ENCODE results near the gene NKD2.
"Not testable (repeated sequence)": the region's sequence is repeated elsewhere in the genome, so short reads cannot be mapped to it uniquely, and the experiment has no call there.

Gene NKD2

DNA sequence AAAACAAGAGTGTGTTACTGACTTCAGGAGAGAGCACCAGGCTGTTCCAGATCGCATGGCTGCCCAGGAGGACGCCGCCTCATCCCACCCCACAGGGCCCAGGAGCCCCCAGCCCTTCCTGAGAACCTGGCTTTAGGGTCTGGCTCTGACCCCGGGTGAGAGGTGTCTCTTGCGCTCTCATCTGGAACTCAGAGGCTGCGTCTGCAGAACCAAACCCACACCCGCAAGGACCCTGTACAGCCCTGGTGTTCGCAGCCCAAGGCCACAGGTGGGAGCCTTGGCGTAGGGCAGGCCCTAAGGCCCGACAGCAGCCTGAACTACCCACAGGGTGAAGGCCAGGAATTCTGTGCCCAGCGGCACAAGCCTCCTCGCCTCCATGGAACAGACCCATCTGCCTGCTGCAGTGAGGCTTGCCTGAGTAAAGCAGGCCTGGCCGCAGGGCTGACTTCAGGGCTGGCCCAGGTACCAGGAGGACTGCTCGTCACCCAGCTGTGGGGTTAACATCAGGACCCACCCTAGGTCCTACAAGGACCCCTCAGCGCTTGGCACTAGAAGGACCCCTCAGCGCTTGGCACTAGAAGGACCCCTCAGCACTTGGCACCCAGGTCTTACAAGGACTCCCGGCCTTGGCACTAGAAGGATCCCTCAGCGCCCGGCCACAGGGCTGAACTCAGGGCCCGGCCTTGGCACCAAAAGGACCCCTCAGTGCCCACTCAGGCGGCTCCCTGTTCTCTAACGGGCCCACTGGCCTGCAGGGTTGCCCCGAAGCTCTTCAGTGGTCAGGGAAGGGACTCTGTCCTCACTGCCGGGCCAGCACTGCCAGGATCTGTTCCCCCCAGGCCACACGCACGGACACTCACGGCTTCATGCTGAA, 48.2 kb downstream of the NKD2 start:
- ATAC-seq, result no peak
- H3K27me3 Mint-ChIP-seq, result no peaks in the 10 kb centered on the region
- no peak overlapping the region for H3K4me3 Mint-ChIP-seq
- H3K9me3 Mint-ChIP-seq, result no peaks in the 10 kb centered on the region
- no peak overlapping the region for H3K27ac Mint-ChIP-seq
- peaks cover 24% of the 10 kb centered on the region for H3K36me3 Mint-ChIP-seq
- H3K4me1 Mint-ChIP-seq, result no peaks in the 10 kb centered on the region

GRCh38 chr5:1057485-1058082, 49.0 kb downstream of the NKD2 start:
- no peak for ATAC-seq
- no peaks in the 10 kb centered on the region for H3K4me1 Mint-ChIP-seq

DNA sequence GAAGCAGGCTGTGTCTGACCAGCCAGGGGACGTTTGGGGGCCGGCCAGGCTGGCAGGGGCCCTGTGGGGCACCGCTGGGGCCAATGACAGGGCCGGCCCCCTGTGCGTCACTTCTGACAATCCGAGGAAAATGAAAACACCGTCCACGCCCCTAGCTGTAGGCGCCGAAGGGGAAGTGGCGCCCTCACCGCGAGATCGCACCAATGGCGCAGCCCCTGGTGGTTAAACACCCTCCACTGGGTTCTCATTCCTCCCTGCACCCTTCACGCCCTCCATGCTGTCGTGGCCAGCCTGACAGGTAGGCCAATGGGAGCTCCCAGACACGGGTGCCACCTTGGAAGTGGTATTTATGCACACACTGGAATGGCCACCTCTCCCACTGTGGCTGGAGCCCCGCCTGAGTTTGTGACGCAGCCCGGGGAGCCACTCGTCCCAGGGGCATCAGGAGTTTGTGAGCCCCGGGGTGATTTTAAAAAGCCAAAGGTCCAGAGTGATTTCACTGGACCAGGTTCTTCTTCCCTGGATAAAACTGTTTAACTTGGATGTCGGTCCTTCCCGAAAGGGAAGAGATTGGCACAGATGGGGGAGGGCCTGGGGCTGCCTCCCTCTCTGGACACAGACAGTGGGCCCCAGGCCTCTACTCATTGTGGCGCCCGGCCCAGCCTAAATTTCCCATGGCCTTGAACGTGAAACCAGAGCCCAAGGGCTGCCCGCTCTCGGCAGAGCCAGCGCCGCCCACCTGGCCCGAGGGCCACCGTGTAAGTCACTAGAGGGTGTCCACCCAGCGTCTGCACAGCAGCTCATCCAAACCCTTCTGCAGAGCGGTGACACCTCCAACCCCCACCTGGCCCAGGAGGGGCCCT, 49.7 kb downstream of the NKD2 start:
- Mint-ChIP-seq H3K4me3 (no peak overlapping the region), H3K4me1 (no peaks in the 10 kb centered on the region), H3K9me3 (no peaks in the 10 kb centered on the region), H3K36me3 (peaks cover 21% of the 10 kb centered on the region), H3K27ac (no peak overlapping the region), H3K27me3 (no peaks in the 10 kb centered on the region)
- no peak for ATAC-seq

More at GRCh38 chr5:1057485-1058082, 49.0 kb downstream of the NKD2 start:
- H3K4me3 Mint-ChIP-seq, result no peak overlapping the region
- H3K27me3 Mint-ChIP-seq, result no peaks in the 10 kb centered on the region
- H3K9me3 Mint-ChIP-seq, result no peaks in the 10 kb centered on the region
- peaks cover 21% of the 10 kb centered on the region for H3K36me3 Mint-ChIP-seq
- H3K27ac Mint-ChIP-seq, result no peak overlapping the region

DNA sequence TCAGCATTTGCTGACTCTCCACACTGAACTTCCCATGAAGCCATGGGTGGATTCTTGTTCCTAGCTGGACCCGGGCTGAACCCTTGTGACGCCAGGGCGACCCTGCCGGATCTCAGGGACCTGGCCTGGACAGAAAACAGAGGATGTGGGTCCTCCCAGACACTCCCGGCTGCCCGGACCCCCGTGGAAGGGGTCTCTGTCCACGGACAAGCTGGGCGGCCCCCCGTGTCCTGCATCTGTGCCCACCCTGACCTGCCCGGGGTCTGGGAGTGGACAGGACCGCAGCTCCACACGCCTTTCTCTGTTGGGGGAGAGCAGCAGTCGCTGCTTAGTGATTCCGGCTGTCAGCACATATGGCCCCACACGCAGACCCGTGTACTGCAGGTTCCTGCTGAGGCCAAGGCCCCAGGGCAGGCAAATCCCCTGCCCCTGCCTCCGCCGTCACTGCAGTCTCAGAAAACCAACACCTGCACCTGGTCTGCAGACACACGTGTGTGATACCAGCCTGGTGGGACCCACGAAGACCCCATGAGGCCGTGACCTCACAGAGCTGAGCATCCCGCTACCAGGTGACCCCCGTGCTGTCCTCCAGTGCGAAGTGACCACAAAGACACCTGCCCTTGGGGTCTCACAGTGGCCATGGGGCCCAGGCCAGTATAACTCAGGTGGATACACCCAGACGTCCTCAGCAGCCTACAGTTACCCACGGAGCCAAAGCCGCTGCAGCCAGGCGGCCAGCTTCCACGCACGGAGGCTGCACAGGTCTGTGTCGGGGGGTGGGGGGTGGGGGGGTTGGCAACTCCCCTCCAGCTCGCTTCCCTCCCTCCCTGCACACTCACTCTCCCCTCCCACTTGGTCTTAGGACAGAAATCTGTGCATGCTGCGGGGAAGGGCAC, 50.6 kb downstream of the NKD2 start:
- no peak for ATAC-seq
- peaks cover 22% of the 10 kb centered on the region for H3K36me3 Mint-ChIP-seq

GRCh38 chr5:1059884-1060263, 51.3 kb downstream of the NKD2 start:
- ATAC-seq, result no peak
- H3K36me3 Mint-ChIP-seq, result peaks cover 28% of the 10 kb centered on the region
- H3K4me1 Mint-ChIP-seq, result no peaks in the 10 kb centered on the region
- no peaks in the 10 kb centered on the region for H3K9me3 Mint-ChIP-seq
- no peak overlapping the region for H3K27ac Mint-ChIP-seq
- no peak overlapping the region for H3K4me3 Mint-ChIP-seq
- no peaks in the 10 kb centered on the region for H3K27me3 Mint-ChIP-seq

More for the DNA sequence above, 50.6 kb downstream of the NKD2 start:
- no peaks in the 10 kb centered on the region for H3K9me3 Mint-ChIP-seq
- no peak overlapping the region for H3K27ac Mint-ChIP-seq
- no peaks in the 10 kb centered on the region for H3K27me3 Mint-ChIP-seq
- no peaks in the 10 kb centered on the region for H3K4me1 Mint-ChIP-seq
- no peak overlapping the region for H3K4me3 Mint-ChIP-seq

GRCh38 chr5:1060535-1060981, 52.0 kb downstream of the NKD2 start:
- Mint-ChIP-seq H3K27me3 (no peaks in the 10 kb centered on the region), H3K4me1 (no peaks in the 10 kb centered on the region), H3K36me3 (peaks cover 35% of the 10 kb centered on the region), H3K9me3 (no peaks in the 10 kb centered on the region), H3K4me3 (no peak overlapping the region), H3K27ac (no peak overlapping the region)
- no peak for ATAC-seq

DNA sequence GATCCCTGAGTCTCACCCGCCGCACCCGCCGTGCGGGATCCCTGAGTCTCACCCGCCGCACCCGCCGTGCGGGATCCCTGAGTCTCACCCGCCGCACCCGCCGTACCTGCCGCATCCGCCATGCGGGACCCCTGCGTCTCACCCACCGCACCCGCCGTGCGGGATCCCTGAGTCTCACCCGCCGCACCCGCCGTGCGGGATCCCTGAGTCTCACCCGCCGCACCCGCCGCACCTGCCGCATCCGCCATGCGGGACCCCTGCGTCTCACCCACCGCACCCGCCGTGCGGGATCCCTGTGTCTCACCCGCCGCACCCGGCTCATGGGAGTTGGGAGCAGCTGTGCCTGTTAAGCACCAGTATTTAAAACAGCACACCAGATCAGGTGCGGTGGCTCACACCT, 52.7 kb downstream of the NKD2 start:
- not testable (repeated sequence) for H3K4me3 Mint-ChIP-seq, ATAC-seq, H3K9me3 Mint-ChIP-seq, H3K27me3 Mint-ChIP-seq, H3K4me1 Mint-ChIP-seq, H3K27ac Mint-ChIP-seq
- peaks cover 31% of the 10 kb centered on the region for H3K36me3 Mint-ChIP-seq

- no peak overlapping the region for H3K4me3 Mint-ChIP-seq
These were observed 53.3 kb downstream of the NKD2 start for GRCh38 chr5:1061916-1062315.

DNA sequence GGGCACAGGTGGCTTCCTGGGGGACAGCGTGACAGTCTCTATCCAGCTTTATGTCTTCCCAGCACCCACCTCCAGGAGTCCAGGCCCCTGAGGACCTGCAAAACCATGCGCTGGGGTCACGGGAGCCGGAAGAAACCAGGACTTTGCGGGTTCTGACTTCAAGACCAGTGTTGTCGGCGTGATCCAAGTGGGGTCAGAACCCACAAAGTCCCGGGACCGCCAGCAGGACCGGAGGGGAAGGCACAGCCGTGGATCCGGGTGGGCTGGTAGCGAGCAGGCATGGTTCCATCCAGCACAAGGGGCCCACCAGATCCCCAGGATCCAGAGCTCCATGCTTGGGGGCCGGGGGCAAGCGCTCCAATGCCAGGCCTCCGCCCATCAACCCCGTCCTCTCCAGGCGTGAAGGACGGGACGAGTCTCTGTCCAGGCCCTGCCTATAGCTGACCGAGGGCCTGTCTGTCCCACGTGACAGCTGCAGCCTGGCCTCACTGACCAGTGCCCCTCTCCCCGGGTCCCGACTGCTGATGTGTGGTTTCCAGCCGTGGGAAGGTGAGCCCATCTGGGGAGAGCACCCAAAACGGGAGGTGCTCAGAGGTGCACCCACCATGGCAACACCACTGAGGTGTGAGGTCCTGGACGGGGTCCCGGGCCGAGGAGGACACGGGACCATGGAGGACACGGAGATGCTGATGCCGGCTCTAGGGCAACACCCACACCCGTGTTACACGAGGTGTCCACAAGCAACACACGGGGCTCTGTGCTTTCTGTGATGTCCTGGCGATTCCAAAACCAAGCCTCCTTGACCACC, 54.4 kb downstream of the NKD2 start:
- Mint-ChIP-seq H3K9me3 (no peaks in the 10 kb centered on the region), H3K27ac (no peak overlapping the region), H3K36me3 (peaks cover 31% of the 10 kb centered on the region), H3K27me3 (no peaks in the 10 kb centered on the region), H3K4me1 (no peaks in the 10 kb centered on the region), H3K4me3 (no peak overlapping the region)
- no peak for ATAC-seq

More at GRCh38 chr5:1061916-1062315, 53.3 kb downstream of the NKD2 start:
- H3K36me3 Mint-ChIP-seq, result peaks cover 31% of the 10 kb centered on the region
- H3K27me3 Mint-ChIP-seq, result no peaks in the 10 kb centered on the region
- no peak overlapping the region for H3K27ac Mint-ChIP-seq
- H3K4me1 Mint-ChIP-seq, result no peaks in the 10 kb centered on the region
- H3K9me3 Mint-ChIP-seq, result no peaks in the 10 kb centered on the region
- ATAC-seq, result no peak

DNA sequence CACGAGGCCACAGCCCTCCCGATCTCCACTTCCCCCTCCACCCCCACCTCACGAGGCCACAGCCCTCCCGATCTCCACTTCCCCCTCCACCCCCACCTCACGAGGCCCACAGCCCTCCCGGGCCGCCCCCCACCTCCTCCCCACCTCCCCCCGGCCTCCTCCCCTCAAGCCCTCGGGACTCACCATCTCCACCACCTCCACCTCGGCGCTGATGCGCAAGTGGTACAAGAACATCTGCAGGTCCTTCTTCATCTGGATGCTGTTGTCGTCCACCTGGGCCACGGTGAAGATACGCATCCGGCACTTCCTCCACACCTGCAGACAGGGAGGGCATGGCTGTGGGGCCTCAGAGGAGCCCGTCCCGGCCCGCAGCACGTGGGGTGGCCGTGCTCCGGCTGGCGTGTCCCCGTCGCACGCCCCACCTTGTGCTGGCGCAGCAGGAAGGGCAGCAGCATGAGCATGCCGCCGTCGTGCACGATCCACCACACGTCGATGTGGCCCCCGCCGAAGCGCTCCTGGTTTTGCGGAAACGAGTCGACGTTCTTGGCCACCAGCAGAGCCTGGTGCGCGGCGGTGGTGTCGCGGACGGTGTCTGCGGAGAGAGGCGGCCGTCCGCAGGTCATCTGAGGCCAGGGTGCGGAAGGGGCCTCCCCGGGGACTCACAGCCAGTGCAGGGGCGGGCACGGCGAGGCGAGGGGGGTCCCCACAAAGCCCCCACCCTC, 55.2 kb downstream of the NKD2 start:
- Mint-ChIP-seq H3K27me3 (no peaks in the 10 kb centered on the region), H3K27ac (no peak overlapping the region), H3K4me1 (no peaks in the 10 kb centered on the region), H3K4me3 (no peak overlapping the region), H3K9me3 (no peaks in the 10 kb centered on the region), H3K36me3 (peaks cover 26% of the 10 kb centered on the region)
- no peak for ATAC-seq

GRCh38 chr5:1064383-1065142, 56.0 kb downstream of the NKD2 start:
- Mint-ChIP-seq H3K27me3 (no peaks in the 10 kb centered on the region), H3K4me3 (no peak overlapping the region), H3K9me3 (no peaks in the 10 kb centered on the region), H3K36me3 (peaks cover 19% of the 10 kb centered on the region), H3K4me1 (no peaks in the 10 kb centered on the region), H3K27ac (no peak overlapping the region)
- ATAC-seq, result no peak

- H3K27me3 Mint-ChIP-seq, result no peaks in the 10 kb centered on the region
- peaks cover 19% of the 10 kb centered on the region for H3K36me3 Mint-ChIP-seq
- H3K27ac Mint-ChIP-seq, result no peak overlapping the region
- H3K4me3 Mint-ChIP-seq, result no peak overlapping the region
- H3K4me1 Mint-ChIP-seq, result no peaks in the 10 kb centered on the region
- ATAC-seq, result no peak
- no peaks in the 10 kb centered on the region for H3K9me3 Mint-ChIP-seq
These were observed 56.6 kb downstream of the NKD2 start for GRCh38 chr5:1065143-1065750.

Measured in stimulated activated memory B cell treated with anti-CD40 and anti-IgM and Interleukin-4, amounts not matched to agents 10 μg/mL and 1 μg/mL and 100 μg/mL, for 72 hours (primary cell).